ENCODE results near the gene MYH13.

MYH13 gene

GRCh38 chr17:10372906-10373305 is at the start of gene MYH13:
Gene MYH13 (minus strand): TSS chr17:10373006. CDS start chr17:10364530, 8,476 bp downstream.
- DNase-seq (ENCODE audit: low read depth, low spot score): no peak
- no peak within 1 kb of the TSS for H3K27ac ChIP-seq

DNA sequence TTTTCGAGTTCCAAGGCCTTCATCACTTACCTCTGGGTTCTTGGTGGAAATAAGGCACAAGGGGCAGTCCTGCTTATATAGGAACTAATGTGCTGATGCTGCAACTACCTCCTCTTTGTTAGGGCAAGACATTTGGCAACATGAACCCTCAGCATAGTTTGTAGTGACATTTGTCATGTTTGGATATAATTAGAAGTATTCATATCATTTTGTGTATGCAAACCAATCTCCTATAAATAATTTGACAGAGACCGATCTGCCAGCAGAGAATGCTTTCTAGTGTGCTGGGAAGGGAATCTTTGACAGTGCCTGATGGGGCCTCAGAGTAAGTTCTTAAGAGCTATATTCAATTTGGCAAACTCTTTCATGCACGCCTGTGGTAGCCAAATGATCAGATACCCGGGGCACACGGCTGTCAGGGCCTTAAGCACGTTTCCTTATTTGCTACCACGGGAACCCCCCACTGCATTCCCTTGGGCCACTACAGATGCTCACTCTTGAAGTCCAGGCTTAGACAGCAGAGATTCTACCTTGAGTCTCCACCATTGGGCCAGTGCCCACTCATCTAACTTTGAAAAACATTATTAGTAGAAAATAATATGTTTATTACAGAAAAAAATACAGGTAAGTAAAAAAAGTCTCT is 49.2 kb upstream of the MYH13 start, which contains the start of gene MYH8:
TSS of gene MYH8 (minus strand) at position 51 of the 643 bp plus-strand sequence. CDS start 1,723 bp downstream, outside the sequence.
- no peak for DNase-seq (ENCODE audit: low read depth, low spot score)
- no peak within 1 kb of the TSS for H3K27ac ChIP-seq

- H3K27ac ChIP-seq: no peak overlapping the region
- DNase-seq (ENCODE audit: low read depth, low spot score): no peak
These were observed 48.4 kb upstream of the MYH13 start for GRCh38 chr17:10421211-10421610.

- no peak overlapping the region for H3K27ac ChIP-seq
- no peak for DNase-seq (ENCODE audit: low read depth, low spot score)
These were observed 48.0 kb upstream of the MYH13 start for GRCh38 chr17:10420811-10421210.

DNA sequence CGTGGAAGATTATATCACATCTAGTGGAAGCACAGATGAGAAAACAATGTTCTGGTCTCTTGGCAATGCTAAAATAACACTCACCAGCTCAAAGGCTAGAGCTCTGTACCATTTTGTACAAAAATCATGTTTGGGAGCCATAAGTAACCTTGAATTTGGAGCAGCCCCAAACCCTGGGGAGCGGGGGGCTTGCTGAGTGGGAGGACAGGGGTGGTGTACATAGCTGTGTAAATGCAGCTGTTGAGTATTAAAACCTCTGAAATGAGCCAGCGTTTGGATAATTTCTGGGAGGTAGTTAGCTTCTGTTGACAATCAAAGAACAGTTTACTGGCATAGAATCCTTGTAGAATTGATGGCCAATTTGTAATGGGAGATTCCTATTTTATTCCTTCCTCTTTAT is 44.6 kb upstream of the MYH13 start:
- DNase-seq (ENCODE audit: low read depth, low spot score): no peak
- H3K27ac ChIP-seq: no peak overlapping the region

- no peak overlapping the region for H3K27ac ChIP-seq
- no peak for DNase-seq (ENCODE audit: low read depth, low spot score)
These were observed 42.4 kb upstream of the MYH13 start for GRCh38 chr17:10415161-10415560.

DNA sequence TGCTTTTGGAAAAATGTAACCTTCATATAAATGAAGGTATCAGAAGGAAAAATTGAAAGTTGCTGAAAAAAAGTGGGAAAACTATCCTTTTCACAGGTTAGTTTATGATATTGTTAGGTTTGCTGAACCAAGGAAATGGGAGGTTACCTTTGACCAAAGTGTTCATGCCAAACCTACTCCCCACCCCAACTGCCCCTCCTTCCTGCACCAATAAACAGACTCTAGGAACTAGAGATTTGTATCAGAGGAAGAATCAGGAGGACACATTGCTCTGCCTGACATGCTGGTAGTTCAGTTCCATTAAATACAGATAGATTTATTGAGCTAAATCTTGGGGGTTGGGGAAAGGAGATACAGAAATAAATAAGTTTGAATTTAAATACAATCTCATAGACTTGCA is 30.8 kb upstream of the MYH13 start:
- H3K27ac ChIP-seq: no peak overlapping the region
- no peak for DNase-seq (ENCODE audit: low read depth, low spot score)

- H3K27ac ChIP-seq: no peak overlapping the region
- no peak for DNase-seq (ENCODE audit: low read depth, low spot score)
These were observed 25.5 kb upstream of the MYH13 start for GRCh38 chr17:10398352-10398751.

DNA sequence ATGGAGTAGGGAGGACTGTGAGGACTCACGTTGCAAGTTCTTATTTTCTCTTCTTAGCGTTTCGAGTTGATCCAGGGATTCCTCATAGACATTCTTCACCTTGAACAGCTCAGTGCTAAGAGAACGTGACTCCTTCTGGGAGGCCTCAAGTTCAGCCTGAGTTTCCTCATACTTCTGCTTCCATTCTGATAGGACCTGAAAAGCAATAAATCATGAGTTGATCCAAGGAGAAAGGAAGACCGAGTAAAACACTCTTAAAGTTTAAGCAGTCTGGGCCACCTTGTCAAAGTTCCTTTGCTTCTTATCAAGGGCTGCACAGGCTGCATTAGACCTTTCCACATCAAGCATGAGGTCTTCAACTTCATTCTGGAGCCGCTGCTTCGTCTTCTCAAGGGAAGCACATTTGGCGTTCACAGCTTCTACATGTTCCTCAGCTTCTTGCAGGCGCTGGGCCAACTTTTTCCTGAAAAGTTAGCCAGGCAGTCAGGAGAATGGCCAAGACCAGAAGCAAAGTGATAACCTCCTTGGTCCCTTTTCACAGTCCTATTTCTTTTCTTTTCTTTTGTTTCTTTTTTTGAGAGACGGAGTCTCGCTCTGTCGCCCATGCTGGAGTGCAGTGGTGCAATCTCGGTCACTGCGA is 23.8 kb upstream of the MYH13 start:
- H3K27ac ChIP-seq: no peak overlapping the region
- no peak for DNase-seq (ENCODE audit: low read depth, low spot score)

GRCh38 chr17:10394201-10394887 is 21.5 kb upstream of the MYH13 start:
- no peak overlapping the region for H3K27ac ChIP-seq
- no peak for DNase-seq (ENCODE audit: low read depth, low spot score)

- DNase-seq (ENCODE audit: low read depth, low spot score): no peak
- no peak overlapping the region for H3K27ac ChIP-seq
These were observed 20.1 kb upstream of the MYH13 start for GRCh38 chr17:10392880-10393279.

- no peak overlapping the region for H3K27ac ChIP-seq
- no peak for DNase-seq (ENCODE audit: low read depth, low spot score)
These were observed 13.1 kb upstream of the MYH13 start for GRCh38 chr17:10385871-10386270.

GRCh38 chr17:10384175-10384574 is 11.4 kb upstream of the MYH13 start:
- no peak overlapping the region for H3K27ac ChIP-seq
- no peak for DNase-seq (ENCODE audit: low read depth, low spot score)

GRCh38 chr17:10380631-10381408 is 8.0 kb upstream of the MYH13 start:
- no peak for DNase-seq (ENCODE audit: low read depth, low spot score)
- no peak overlapping the region for H3K27ac ChIP-seq

GRCh38 chr17:10370016-10370608 is 2.7 kb downstream of the MYH13 start:
- no peak for DNase-seq (ENCODE audit: low read depth, low spot score)
- no peak overlapping the region for H3K27ac ChIP-seq

DNA sequence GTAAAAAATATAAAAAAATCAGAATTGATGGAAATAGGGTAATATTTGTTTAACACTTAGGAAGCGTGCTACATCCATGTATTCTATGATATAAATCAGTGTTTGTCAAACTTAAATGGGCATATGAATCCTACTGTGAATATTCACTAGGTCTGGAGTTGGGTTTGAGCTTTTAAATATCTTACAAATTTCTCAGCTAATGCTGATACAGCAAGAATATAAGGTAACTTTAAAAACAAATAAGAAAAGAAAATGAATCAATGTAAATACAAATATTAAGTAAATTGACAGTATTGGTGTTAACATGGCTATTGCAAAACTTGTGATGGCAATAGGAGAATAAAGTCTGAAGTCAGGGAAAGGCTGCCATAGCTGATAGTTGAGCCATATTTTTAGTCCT is 3.6 kb downstream of the MYH13 start:
- H3K27ac ChIP-seq: no peak overlapping the region
- DNase-seq (ENCODE audit: low read depth, low spot score): no peak

- no peak overlapping the region for H3K27ac ChIP-seq
- no peak for DNase-seq (ENCODE audit: low read depth, low spot score)
These were observed 4.2 kb downstream of the MYH13 start for GRCh38 chr17:10368561-10368960.

DNA sequence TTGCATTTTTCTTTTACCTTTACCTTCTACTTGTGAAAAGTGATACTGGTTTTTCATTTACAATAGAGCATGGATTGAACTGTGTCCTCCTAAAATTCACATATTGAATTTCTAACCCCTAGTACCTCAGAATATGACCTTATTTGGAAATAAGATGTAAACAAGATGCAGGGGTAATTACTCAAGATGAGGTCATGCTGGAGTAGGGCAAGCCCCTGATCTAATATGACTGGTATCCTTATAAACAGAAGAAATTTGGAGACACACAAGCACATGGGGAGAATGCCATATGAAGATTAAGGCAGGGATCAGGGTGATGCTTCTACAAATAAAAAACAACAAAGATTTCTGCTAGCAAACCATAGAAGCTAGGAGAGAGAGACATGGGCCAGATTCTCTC is 12.2 kb downstream of the MYH13 start:
- no peak for DNase-seq (ENCODE audit: low read depth, low spot score)
- no peak overlapping the region for H3K27ac ChIP-seq

DNA sequence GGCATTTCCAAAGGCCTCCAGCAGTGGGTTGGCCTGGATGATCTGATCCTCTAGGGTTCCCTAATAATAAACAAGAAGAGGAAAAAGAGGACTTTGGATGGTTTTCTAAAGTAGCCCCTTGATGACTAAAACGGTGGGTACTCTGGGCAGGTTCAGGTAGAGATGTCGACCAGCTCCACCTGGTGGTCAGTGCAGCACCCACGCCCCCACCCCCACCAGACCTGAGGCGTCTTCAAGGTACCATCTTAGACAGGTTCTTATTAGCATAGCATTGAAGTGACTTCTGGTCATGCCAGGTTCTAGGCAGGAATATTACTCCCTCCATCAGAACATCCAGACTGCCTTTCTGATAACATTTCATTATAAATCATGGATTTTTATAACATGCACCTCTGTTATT is 15.0 kb downstream of the MYH13 start:
- DNase-seq (ENCODE audit: low read depth, low spot score): no peak

GRCh38 chr17:10354651-10355050 is 18.2 kb downstream of the MYH13 start:
- DNase-seq (ENCODE audit: low read depth, low spot score): no peak
- no peak overlapping the region for H3K27ac ChIP-seq

More for the DNA sequence above, 15.0 kb downstream of the MYH13 start:
- no peak overlapping the region for H3K27ac ChIP-seq

Measured in epithelial cell of prostate (primary cell).